Muscle layer of duodenum (tissue), 2 donors: ENCODE measurements around the gene LIMD2.

Experiments
- H3K27ac ChIP-seq: one replicate; pipeline ENCODE4 v1.7.0; 2013; ENCODE audit warnings: mild to moderate bottlenecking, low read length
- H3K27me3 ChIP-seq: one replicate; pipeline ENCODE4 v1.7.0; 2013; ENCODE audit warnings: low read depth, mild to moderate bottlenecking, control low read depth, low read length
- H3K36me3 ChIP-seq, 2 donors: one replicate each; pipeline ENCODE4 v1.7.0; 2013; ENCODE audit warnings: low read length in 2 of 2, control low read depth in 1 of 2, mild to moderate bottlenecking in 1 of 2; ENCODE audit not compliant: insufficient read depth in 2 of 2, control insufficient read depth in 1 of 2
- H3K4me1 ChIP-seq, 2 donors: one replicate each; pipeline ENCODE4 v1.7.0; 2013; ENCODE audit warnings: low read length in 2 of 2, mild to moderate bottlenecking in 2 of 2, control low read depth in 1 of 2, moderate library complexity in 1 of 2; ENCODE audit not compliant: insufficient read depth in 2 of 2, control insufficient read depth in 1 of 2
- H3K4me3 ChIP-seq, 2 donors: one replicate each; pipeline ENCODE4 v1.7.0; 2013; ENCODE audit warnings: low read length in 2 of 2, low read depth in 1 of 2, mild to moderate bottlenecking in 1 of 2
- H3K9me3 ChIP-seq, 2 donors: one replicate each; pipeline ENCODE4 v1.7.0; 2013; ENCODE audit warnings: low read length in 2 of 2, control low read depth in 1 of 2, mild to moderate bottlenecking in 1 of 2; ENCODE audit not compliant: control insufficient read depth in 1 of 2
- donor health status: healthy.

LIMD2 gene

GRCh38 chr17:63709110-63709509, 9.2 kb upstream of the LIMD2 start:
- Histone ChIP-seq H3K4me3 (no peak overlapping the region), H3K27ac (no peak overlapping the region), H3K9me3 (no peaks in the 10 kb centered on the region), H3K36me3 (peaks cover 26 to 69% of the 10 kb centered on the region in 2 donors), H3K27me3 (no peaks in the 10 kb centered on the region), H3K4me1 (no peaks in the 10 kb centered on the region)

GRCh38 chr17:63707151-63707550, 7.2 kb upstream of the LIMD2 start:
- Histone ChIP-seq H3K9me3 (no peaks in the 10 kb centered on the region), H3K4me1 (no peaks in the 10 kb centered on the region), H3K27me3 (no peaks in the 10 kb centered on the region), H3K4me3 (no peak overlapping the region), H3K27ac (no peak overlapping the region), H3K36me3 (peaks cover 33 to 68% of the 10 kb centered on the region in 2 donors)

GRCh38 chr17:63706336-63707082, 6.6 kb upstream of the LIMD2 start:
- Histone ChIP-seq H3K27me3 (no peaks in the 10 kb centered on the region), H3K27ac (no peak overlapping the region), H3K4me1 (peaks cover 0 to under 1% of the 10 kb centered on the region in 2 donors), H3K4me3 (no peak overlapping the region), H3K9me3 (no peaks in the 10 kb centered on the region), H3K36me3 (peaks cover 33 to 62% of the 10 kb centered on the region in 2 donors)

GRCh38 chr17:63705657-63706056, 5.7 kb upstream of the LIMD2 start:
- Histone ChIP-seq H3K36me3 (peaks cover 32 to 57% of the 10 kb centered on the region in 2 donors), H3K4me1 (peaks cover 0 to 8% of the 10 kb centered on the region in 2 donors), H3K27ac (no peak overlapping the region)

GRCh38 chr17:63704836-63705235, 4.9 kb upstream of the LIMD2 start:
- no peak overlapping the region for H3K27ac ChIP-seq
- no peak overlapping the region for H3K4me3 ChIP-seq
- H3K9me3 ChIP-seq: no peaks in the 10 kb centered on the region
- H3K4me1 ChIP-seq: peaks cover 0 to 8% of the 10 kb centered on the region in 2 donors
- H3K27me3 ChIP-seq: no peaks in the 10 kb centered on the region
- peaks cover 26 to 51% of the 10 kb centered on the region in 2 donors for H3K36me3 ChIP-seq

More at GRCh38 chr17:63705657-63706056, 5.7 kb upstream of the LIMD2 start:
- no peaks in the 10 kb centered on the region for H3K9me3 ChIP-seq
- H3K27me3 ChIP-seq: no peaks in the 10 kb centered on the region
- H3K4me3 ChIP-seq: no peak overlapping the region

- no peaks in the 10 kb centered on the region for H3K27me3 ChIP-seq
- peaks cover 20 to 44% of the 10 kb centered on the region in 2 donors for H3K36me3 ChIP-seq
- no peak overlapping the region for H3K27ac ChIP-seq
- H3K4me1 ChIP-seq: peaks cover 0 to 10% of the 10 kb centered on the region in 2 donors
- H3K4me3 ChIP-seq: no peak overlapping the region
- H3K9me3 ChIP-seq: no peaks in the 10 kb centered on the region
These were observed 4.3 kb upstream of the LIMD2 start for GRCh38 chr17:63704259-63704576.

GRCh38 chr17:63703556-63704258, 3.8 kb upstream of the LIMD2 start:
- peaks cover 17 to 39% of the 10 kb centered on the region in 2 donors for H3K36me3 ChIP-seq
- no peak overlapping the region for H3K27ac ChIP-seq
- no peaks in the 10 kb centered on the region for H3K9me3 ChIP-seq
- H3K4me1 ChIP-seq: peaks cover 0 to 14% of the 10 kb centered on the region in 2 donors
- H3K4me3 ChIP-seq: no peak overlapping the region
- H3K27me3 ChIP-seq: no peaks in the 10 kb centered on the region

- peaks cover 17 to 37% of the 10 kb centered on the region in 2 donors for H3K36me3 ChIP-seq
These were observed 3.1 kb upstream of the LIMD2 start for GRCh38 chr17:63703029-63703428.

GRCh38 chr17:63702721-63703015, 2.7 kb upstream of the LIMD2 start:
- no peak overlapping the region for H3K27ac ChIP-seq
- no peak overlapping the region for H3K4me3 ChIP-seq
- H3K36me3 ChIP-seq: peaks cover 17 to 37% of the 10 kb centered on the region in 2 donors
- H3K9me3 ChIP-seq: no peaks in the 10 kb centered on the region
- no peaks in the 10 kb centered on the region for H3K27me3 ChIP-seq
- peaks cover 0 to 18% of the 10 kb centered on the region in 2 donors for H3K4me1 ChIP-seq

More at GRCh38 chr17:63703029-63703428, 3.1 kb upstream of the LIMD2 start:
- Histone ChIP-seq H3K27ac (no peak overlapping the region), H3K27me3 (no peaks in the 10 kb centered on the region), H3K4me1 (peaks cover 0 to 15% of the 10 kb centered on the region in 2 donors), H3K9me3 (no peaks in the 10 kb centered on the region), H3K4me3 (no peak overlapping the region)

GRCh38 chr17:63701868-63702720, 2.2 kb upstream of the LIMD2 start:
- Histone ChIP-seq H3K27ac (no peak overlapping the region), H3K4me1 (peaks cover 0 to 22% of the 10 kb centered on the region in 2 donors), H3K4me3 (no peak overlapping the region), H3K36me3 (peaks cover 17 to 34% of the 10 kb centered on the region in 2 donors), H3K27me3 (no peaks in the 10 kb centered on the region), H3K9me3 (no peaks in the 10 kb centered on the region)

GRCh38 chr17:63701456-63701820, 1.5 kb upstream of the LIMD2 start:
- Histone ChIP-seq H3K27ac (no peak overlapping the region), H3K4me3 (peak overlapping the region; percentile 37 to 61)

More at GRCh38 chr17:63701456-63701820, 1.5 kb upstream of the LIMD2 start:
- peaks cover 0 to 22% of the 10 kb centered on the region in 2 donors for H3K4me1 ChIP-seq
- H3K9me3 ChIP-seq: no peaks in the 10 kb centered on the region
- H3K36me3 ChIP-seq: peaks cover 12 to 29% of the 10 kb centered on the region in 2 donors
- no peaks in the 10 kb centered on the region for H3K27me3 ChIP-seq
